Measurements from ENCODE around the gene HTR4.

HTR4 gene

DNA sequence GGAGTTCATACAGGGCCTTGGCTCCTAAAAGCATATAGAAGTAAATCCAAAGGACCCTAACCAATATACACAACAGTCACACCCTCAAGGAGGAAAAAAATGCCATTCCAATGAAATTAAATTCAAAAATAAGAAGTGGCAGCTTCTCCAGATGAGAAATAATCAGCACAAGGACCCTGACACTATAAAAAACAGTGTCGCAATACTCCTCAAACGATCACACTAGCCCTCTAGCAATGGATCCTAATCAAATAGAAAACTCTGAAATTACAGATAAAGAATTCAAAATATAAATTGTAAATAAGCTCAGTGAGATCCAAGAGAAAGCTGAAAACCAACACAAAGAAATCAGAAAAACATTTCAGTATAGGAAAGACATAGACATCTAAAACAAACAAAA, 33.5 kb upstream of the HTR4 start:
- no peaks in the 10 kb centered on the region for H3K9me3 ChIP-seq (ENCODE audit: insufficient read depth, low read depth, low read length)
- no peak overlapping the region for H4K91ac ChIP-seq (ENCODE audit: low read depth, low read length)
- no peak overlapping the region for H4K8ac ChIP-seq (ENCODE audit: low read depth, low read length)
- no CpG with 5 or more reads among the region's 2 CpGs for WGBS (ENCODE audit: extremely low coverage, insufficient coverage, insufficient read length)
- no peak overlapping the region for H2BK12ac ChIP-seq (ENCODE audit: low read length)
- no peak overlapping the region for H3K4ac ChIP-seq (ENCODE audit: low read depth, low read length)
- H3K4me1 ChIP-seq (ENCODE audit: control insufficient read depth in 1 of 2, insufficient read depth in 2 of 2, low read length in 2 of 2) = no peaks in the 10 kb centered on the region
- H3K23ac ChIP-seq (ENCODE audit: low read length) = no peak overlapping the region
- H3K18ac ChIP-seq (ENCODE audit: low read length) = no peak overlapping the region
- no peak overlapping the region for H3K9ac ChIP-seq (ENCODE audit: low read length)
- no peak overlapping the region for H3K4me2 ChIP-seq (ENCODE audit: low read length)
- H3K79me2 ChIP-seq (ENCODE audit: control insufficient read depth, insufficient read depth, low read length, poor library complexity) = no peaks in the 10 kb centered on the region
- no peak overlapping the region for H3K4me3 ChIP-seq (ENCODE audit: low read depth, low read length)
- no peak overlapping the region for H2AFZ ChIP-seq (ENCODE audit: insufficient read depth, low read length, poor library complexity)
- no peak overlapping the region for H2BK120ac ChIP-seq (ENCODE audit: insufficient read depth, low read length, poor library complexity)
- H3K79me1 ChIP-seq (ENCODE audit: low read length) = no peaks in the 10 kb centered on the region
- H3K27me3 ChIP-seq (ENCODE audit: insufficient read depth, low read length) = no peaks in the 10 kb centered on the region
- H3K27ac ChIP-seq (ENCODE audit: low read depth, low read length) = no peak overlapping the region
- DNase-seq = no peak
- no peak overlapping the region for H2AK5ac ChIP-seq (ENCODE audit: low read length)
- no peaks in the 10 kb centered on the region for H3K36me3 ChIP-seq (ENCODE audit: control insufficient read depth in 1 of 2, insufficient read depth in 2 of 2, low read length in 2 of 2)
- H3K14ac ChIP-seq (ENCODE audit: low read length) = no peak overlapping the region
- no peak overlapping the region for H2BK5ac ChIP-seq (ENCODE audit: low read depth, low read length, poor library complexity)
- H4K12ac ChIP-seq (ENCODE audit: low read depth, low read length) = no peak overlapping the region

- Histone ChIP-seq H3K27me3 (ENCODE audit: insufficient read depth, low read length) (no peaks in the 10 kb centered on the region), H3K4me1 (ENCODE audit: control insufficient read depth in 1 of 2, insufficient read depth in 2 of 2, low read length in 2 of 2) (no peaks in the 10 kb centered on the region), H3K36me3 (ENCODE audit: control insufficient read depth in 1 of 2, insufficient read depth in 2 of 2, low read length in 2 of 2) (no peaks in the 10 kb centered on the region), H3K14ac (ENCODE audit: low read length) (no peak overlapping the region), H2BK12ac (ENCODE audit: low read length) (no peak overlapping the region), H4K91ac (ENCODE audit: low read depth, low read length) (no peak overlapping the region), H2AK5ac (ENCODE audit: low read length) (no peak overlapping the region), H3K79me2 (ENCODE audit: control insufficient read depth, insufficient read depth, low read length, poor library complexity) (no peaks in the 10 kb centered on the region), H2BK5ac (ENCODE audit: low read depth, low read length, poor library complexity) (no peak overlapping the region), H3K9ac (ENCODE audit: low read length) (no peak overlapping the region), H3K9me3 (ENCODE audit: insufficient read depth, low read depth, low read length) (no peaks in the 10 kb centered on the region), H4K12ac (ENCODE audit: low read depth, low read length) (no peak overlapping the region), H3K18ac (ENCODE audit: low read length) (no peak overlapping the region), H3K4me2 (ENCODE audit: low read length) (no peak overlapping the region), H3K79me1 (ENCODE audit: low read length) (no peaks in the 10 kb centered on the region), H3K23ac (ENCODE audit: low read length) (no peak overlapping the region), H3K4me3 (ENCODE audit: low read depth, low read length) (no peak overlapping the region), H4K8ac (ENCODE audit: low read depth, low read length) (no peak overlapping the region), H3K27ac (ENCODE audit: low read depth, low read length) (no peak overlapping the region), H2AFZ (ENCODE audit: insufficient read depth, low read length, poor library complexity) (no peak overlapping the region), H2BK120ac (ENCODE audit: insufficient read depth, low read length, poor library complexity) (no peak overlapping the region), H3K4ac (ENCODE audit: low read depth, low read length) (no peak overlapping the region)
- DNase-seq = peak; percentile 22 to 39
- no CpG with 5 or more reads among the region's 3 CpGs for WGBS (ENCODE audit: extremely low coverage, insufficient coverage, insufficient read length)
Observed at GRCh38 chr5:148687427-148687826, 33.1 kb upstream of the HTR4 start.

- H3K79me1 ChIP-seq (ENCODE audit: low read length) = no peaks in the 10 kb centered on the region
- H3K18ac ChIP-seq (ENCODE audit: low read length) = no peak overlapping the region
- H3K9me3 ChIP-seq (ENCODE audit: insufficient read depth, low read depth, low read length) = no peaks in the 10 kb centered on the region
- H3K9ac ChIP-seq (ENCODE audit: low read length) = no peak overlapping the region
- no peak overlapping the region for H2AK5ac ChIP-seq (ENCODE audit: low read length)
- no peak overlapping the region for H2BK120ac ChIP-seq (ENCODE audit: insufficient read depth, low read length, poor library complexity)
- H3K79me2 ChIP-seq (ENCODE audit: control insufficient read depth, insufficient read depth, low read length, poor library complexity) = no peaks in the 10 kb centered on the region
- no peaks in the 10 kb centered on the region for H3K27me3 ChIP-seq (ENCODE audit: insufficient read depth, low read length)
- H2BK5ac ChIP-seq (ENCODE audit: low read depth, low read length, poor library complexity) = no peak overlapping the region
- no peak overlapping the region for H2AFZ ChIP-seq (ENCODE audit: insufficient read depth, low read length, poor library complexity)
- no peak overlapping the region for H3K27ac ChIP-seq (ENCODE audit: low read depth, low read length)
- no peak overlapping the region for H3K4me3 ChIP-seq (ENCODE audit: low read depth, low read length)
- H3K4me1 ChIP-seq (ENCODE audit: control insufficient read depth in 1 of 2, insufficient read depth in 2 of 2, low read length in 2 of 2) = no peaks in the 10 kb centered on the region
- H3K4ac ChIP-seq (ENCODE audit: low read depth, low read length) = no peak overlapping the region
- DNase-seq = no peak
- no peak overlapping the region for H2BK12ac ChIP-seq (ENCODE audit: low read length)
- H4K12ac ChIP-seq (ENCODE audit: low read depth, low read length) = no peak overlapping the region
- H3K14ac ChIP-seq (ENCODE audit: low read length) = no peak overlapping the region
- H3K36me3 ChIP-seq (ENCODE audit: control insufficient read depth in 1 of 2, insufficient read depth in 2 of 2, low read length in 2 of 2) = no peaks in the 10 kb centered on the region
- H4K8ac ChIP-seq (ENCODE audit: low read depth, low read length) = no peak overlapping the region
- no peak overlapping the region for H3K4me2 ChIP-seq (ENCODE audit: low read length)
- no peak overlapping the region for H4K91ac ChIP-seq (ENCODE audit: low read depth, low read length)
- H3K23ac ChIP-seq (ENCODE audit: low read length) = no peak overlapping the region
Observed at GRCh38 chr5:148686660-148687059, 32.3 kb upstream of the HTR4 start.

GRCh38 chr5:148685520-148686134, 31.3 kb upstream of the HTR4 start:
- Histone ChIP-seq H2BK12ac (ENCODE audit: low read length) (no peak overlapping the region), H2BK5ac (ENCODE audit: low read depth, low read length, poor library complexity) (no peak overlapping the region), H2BK120ac (ENCODE audit: insufficient read depth, low read length, poor library complexity) (no peak overlapping the region), H4K91ac (ENCODE audit: low read depth, low read length) (no peak overlapping the region), H3K79me1 (ENCODE audit: low read length) (no peaks in the 10 kb centered on the region), H3K4me3 (ENCODE audit: low read depth, low read length) (no peak overlapping the region), H3K23ac (ENCODE audit: low read length) (no peak overlapping the region), H3K4me2 (ENCODE audit: low read length) (no peak overlapping the region), H3K27ac (ENCODE audit: low read depth, low read length) (no peak overlapping the region), H3K4ac (ENCODE audit: low read depth, low read length) (no peak overlapping the region), H4K12ac (ENCODE audit: low read depth, low read length) (no peak overlapping the region), H3K9me3 (ENCODE audit: insufficient read depth, low read depth, low read length) (no peaks in the 10 kb centered on the region), H4K8ac (ENCODE audit: low read depth, low read length) (no peak overlapping the region), H3K9ac (ENCODE audit: low read length) (no peak overlapping the region), H2AFZ (ENCODE audit: insufficient read depth, low read length, poor library complexity) (no peak overlapping the region), H3K18ac (ENCODE audit: low read length) (no peak overlapping the region), H3K4me1 (ENCODE audit: control insufficient read depth in 1 of 2, insufficient read depth in 2 of 2, low read length in 2 of 2) (no peaks in the 10 kb centered on the region), H3K27me3 (ENCODE audit: insufficient read depth, low read length) (no peaks in the 10 kb centered on the region), H3K36me3 (ENCODE audit: control insufficient read depth in 1 of 2, insufficient read depth in 2 of 2, low read length in 2 of 2) (no peaks in the 10 kb centered on the region), H3K79me2 (ENCODE audit: control insufficient read depth, insufficient read depth, low read length, poor library complexity) (no peaks in the 10 kb centered on the region), H2AK5ac (ENCODE audit: low read length) (no peak overlapping the region), H3K14ac (ENCODE audit: low read length) (no peak overlapping the region)
- no peak for DNase-seq
- WGBS (ENCODE audit: extremely low coverage, insufficient coverage, insufficient read length) = no CpG with 5 or more reads among the region's 3 CpGs

All from trophoblast cell (in vitro differentiated cells and primary cell).